GM12878 (cell line): ENCODE measurements around the gene C1QTNF5. TPM values are rescaled to one million over a fixed set of nuclear protein-coding genes. Genes with fewer than 3 reads are reported as not detected.

Source experiments
- ATAC-seq: fragments of 200-7000 bp; cut with Tn5 transposase; 3 replicates; pipeline ENCODE4 v1.9.1; 2020; ENCODE audit warnings: mild to moderate bottlenecking, moderate library complexity
- BruUV-seq: library from RNA; stranded (reverse); fragments of 400-500 nt; replicated peaks from 2 replicates; lab custom pipeline; 2021; lab: Mats Ljungman, UMichigan
- CTCF ChIA-PET: fragments of 300-600 bp; sonication (Branson Sonifier 250); formaldehyde crosslinking; extraction: SDS; loops from one replicate; lab custom pipeline; 2021; ENCODE audit warnings: inconsistent platforms; lab: Yijun Ruan, JAX
- POLR2A ChIA-PET: fragments of 350-600 bp; formaldehyde crosslinking; extraction: SDS; loops from one replicate; lab custom pipeline; 2021; ENCODE audit warnings: inconsistent platforms; lab: Charles Lee
- RAD21 ChIA-PET: fragments of 300-600 bp; sonication (Branson Sonifier 250); formaldehyde crosslinking; loops from one replicate; lab custom pipeline; 2023; ENCODE audit warnings: antibody characterized with exemption; ENCODE audit not compliant: unreplicated experiment; lab: Charles Lee
- SMC1A ChIA-PET: fragments of 300-600 bp; sonication (Branson Sonifier 250); formaldehyde crosslinking; loops from one replicate; lab custom pipeline; 2023; ENCODE audit not compliant: unreplicated experiment, uncharacterized antibody; lab: Charles Lee
- DNase-seq: peaks from one replicate; pipeline ENCODE4 v3.0.0-alpha.2; 2011; ENCODE audit warnings: low read depth, low spot score
- FAIRE-seq: peaks from 3 replicates; lab custom pipeline; 2011; peaks lifted over from hg19 to GRCh38; lab: Jason Lieb, UNC
- H2AFZ ChIP-seq: 2 replicates; pipeline ENCODE4 v1.6.0; 2011; ENCODE audit warnings: low read depth, low read length, control low read depth; ENCODE audit not compliant: control insufficient read depth
- H3K27ac ChIP-seq: 2 replicates; pipeline ENCODE4 v1.5.1; 2011; ENCODE audit warnings: control low read depth; ENCODE audit not compliant: control insufficient read depth, insufficient read depth
- H3K27me3 ChIP-seq, 2 experiments: replicated peaks in 1 of 2; 2 replicates each; pipeline versions ENCODE4 v1.6.0 to v1.6.1; 2011; ENCODE audit warnings: low read length in 1 of 2; ENCODE audit not compliant: control insufficient read depth in 2 of 2, insufficient read depth in 2 of 2
- H3K36me3 ChIP-seq, 2 experiments: 2 replicates each; pipeline ENCODE4 v1.5.1; 2011; ENCODE audit warnings: low read length in 1 of 2; ENCODE audit not compliant: control insufficient read depth in 2 of 2, insufficient read depth in 2 of 2
- H3K4me1 ChIP-seq: 2 replicates; pipeline ENCODE4 v1.6.1; 2011; ENCODE audit warnings: mild to moderate bottlenecking, low read length, moderate library complexity, mixed read lengths; ENCODE audit not compliant: control insufficient read depth, insufficient read depth
- H3K4me2 ChIP-seq: 2 replicates; pipeline ENCODE4 v1.6.0; 2011; ENCODE audit warnings: control low read depth; ENCODE audit not compliant: control insufficient read depth, insufficient read depth
- H3K4me3 ChIP-seq: fragments of 200-600 bp; sonication (generic); 2 replicates; pipeline ENCODE4 v1.5.1; 2016
- H3K79me2 ChIP-seq: 2 replicates; pipeline ENCODE4 v1.6.0; 2011; ENCODE audit warnings: low read length; ENCODE audit not compliant: control insufficient read depth, insufficient read depth
- H3K9ac ChIP-seq: 2 replicates; pipeline ENCODE4 v1.8.0; 2011; ENCODE audit warnings: low read length, control low read depth, mixed read lengths; ENCODE audit not compliant: control insufficient read depth, insufficient read depth
- H3K9me3 ChIP-seq: replicated peaks from 3 replicates; pipeline ENCODE4 v1.5.1; 2011; ENCODE audit warnings: mild to moderate bottlenecking, low read length; ENCODE audit not compliant: control insufficient read depth, insufficient read depth
- H4K20me1 ChIP-seq: 2 replicates; pipeline ENCODE4 v1.6.0; 2011; ENCODE audit not compliant: control insufficient read depth, insufficient read depth
- BCLAF1 ChIP-seq: fragments of 450-650 bp; IDR thresholded peaks from 2 replicates; pipeline ENCODE4 v1.6.1; 2017; ENCODE audit warnings: antibody characterized with exemption, mild to moderate bottlenecking, moderate library complexity
- BMI1 ChIP-seq: fragments of 450-650 bp; IDR thresholded peaks from 2 replicates; pipeline ENCODE4 v1.6.1; 2016; ENCODE audit warnings: mild to moderate bottlenecking, moderate library complexity, borderline replicate concordance
- CBX5 ChIP-seq: sonication (generic); IDR thresholded peaks from 2 replicates; pipeline ENCODE4 v1.6.1; 2016; ENCODE audit warnings: low read depth, moderate library complexity, mild to moderate bottlenecking, inconsistent platforms
- CHD1 ChIP-seq: IDR thresholded peaks from 2 replicates; pipeline ENCODE4 v1.6.1; 2012; ENCODE audit warnings: low read depth, low read length, improper control_type of control experiment
- DPF2 ChIP-seq: fragments of 450-650 bp; IDR thresholded peaks from 2 replicates; pipeline ENCODE4 v1.6.1; 2017; ENCODE audit warnings: mild to moderate bottlenecking
- RAD21 ChIP-seq: IDR thresholded peaks from 2 replicates; pipeline ENCODE4 v1.6.1; 2011; ENCODE audit warnings: mild to moderate bottlenecking, low read depth, low read length, moderate library complexity; ENCODE audit not compliant: insufficient read depth
- RBBP5 ChIP-seq: fragments of 200-600 bp; sonication (generic); conservative IDR thresholded peaks from 2 replicates; pipeline ENCODE4 v1.6.1; 2016
- RUNX3 ChIP-seq: IDR thresholded peaks from 2 replicates; pipeline ENCODE4 v1.6.1; 2012; ENCODE audit warnings: low read length, inconsistent platforms
- WGBS: methylation state at CpG from one replicate; pipeline ENCODE4 v1.1.6; 2016; ENCODE audit warnings: low lambda C conversion rate; ENCODE audit not compliant: insufficient replicate concordance, insufficient coverage; ENCODE audit errors: missing lambda C conversion rate; 5-methylcytosine and 5-hydroxymethylcytosine counted together
- in situ Hi-C: fragments of 300-500 bp; cut with MboI; formaldehyde crosslinking; loops from 9 replicates; pipeline ENCODE4 v1.14.3; 2018; ENCODE audit warnings: mixed read lengths
- intact Hi-C: fragments of 100-400 bp; cut with micrococcal nuclease; formaldehyde crosslinking; loops from one replicate; pipeline ENCODE4 v1.14.2; 2022; ENCODE audit not compliant: unreplicated experiment
- polyA plus RNA-seq, 11 experiments: library from polyadenylated mRNA; depleted of rRNA in 4 of 11; unstranded in 6 of 11; stranded (reverse) in 5 of 11; fragments of >200 nt; fragmentation: Nextera tagmentation in 4 of 11; fragmentation: Illumina TruSeq in 1 of 11; extraction: Ambion mirVana in 4 of 11; extraction: Trizol in 1 of 11; gene quantifications; 1 replicate in 1 of 11; 2 replicates in 10 of 11; pipeline versions ENCODE4 v1.2.1 to v1.2.3, GENCODE V29; 2011 to 2016; ENCODE audit warnings: inconsistent platforms in 2 of 11, missing spikeins in 2 of 11, low read depth in 1 of 11
- total RNA-seq, 4 experiments: library from RNA; depleted of rRNA in 3 of 4; stranded (reverse); fragments of >200 nt in 3 of 4; fragmentation: Illumina TruSeq in 1 of 4; extraction: Trizol in 1 of 4; gene quantifications; 2 replicates each; pipeline versions ENCODE4 v1.2.1 to v1.2.3, GENCODE V29; 2013 to 2021
- TF ChIP-seq, protein P1 (sequence below): fragments of 450-650 bp; IDR thresholded peaks from 2 replicates; pipeline ENCODE4 v1.6.1; 2017; ENCODE audit warnings: borderline replicate concordance

The C1QTNF5 gene
- total and polyA plus RNA-seq, 10 of the 15 experiments (the other 5 are each of a cell fraction or from before 2014, with no cell fraction given), result not detected

GRCh38 chr11:119377961-119378667 is 37.4 kb upstream of the C1QTNF5 start (continued):
- TF ChIP-seq, protein P1, sequence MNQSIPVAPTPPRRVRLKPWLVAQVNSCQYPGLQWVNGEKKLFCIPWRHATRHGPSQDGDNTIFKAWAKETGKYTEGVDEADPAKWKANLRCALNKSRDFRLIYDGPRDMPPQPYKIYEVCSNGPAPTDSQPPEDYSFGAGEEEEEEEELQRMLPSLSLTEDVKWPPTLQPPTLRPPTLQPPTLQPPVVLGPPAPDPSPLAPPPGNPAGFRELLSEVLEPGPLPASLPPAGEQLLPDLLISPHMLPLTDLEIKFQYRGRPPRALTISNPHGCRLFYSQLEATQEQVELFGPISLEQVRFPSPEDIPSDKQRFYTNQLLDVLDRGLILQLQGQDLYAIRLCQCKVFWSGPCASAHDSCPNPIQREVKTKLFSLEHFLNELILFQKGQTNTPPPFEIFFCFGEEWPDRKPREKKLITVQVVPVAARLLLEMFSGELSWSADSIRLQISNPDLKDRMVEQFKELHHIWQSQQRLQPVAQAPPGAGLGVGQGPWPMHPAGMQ, result no peak
- TF ChIP-seq CHD1, result no peak
- no peak for TF ChIP-seq RUNX3

- Histone ChIP-seq H2AFZ (no peak overlapping the region), H3K9ac (no peak overlapping the region), H3K4me1 (0 out of 2 replicates have a peak, but pooled peaks cover 3% of the 10 kb centered on the region), H3K4me3 (no peak overlapping the region), H3K9me3 (no peaks in the 10 kb centered on the region), H3K79me2 (no peaks in the 10 kb centered on the region), H3K27ac (no peak overlapping the region)
- in situ Hi-C loops, result no loop called here
- WGBS, result 36% methylated on average over 12 of the region's 12 CpGs
- ATAC-seq (no peak), DNase-seq (no peak), FAIRE-seq (no peak)
- ChIA-PET POLR2A (no interaction called here), SMC1A (interaction anchor here (1.3 kb wide), 1 partner anchor 9 kb away, joined by 5 read pairs; no protein-coding TSS in a partner anchor)
- BruUV-seq, result no TSS peak
- TF ChIP-seq RUNX3 (no peak), BCLAF1 (no peak), RBBP5 (no peak), CBX5 (no peak), RAD21 (no peak), BMI1 (no peak), DPF2 (no peak)
- TF ChIP-seq, all 136 proteins: peak for 0
- Histone ChIP-seq H3K27me3 (peaks cover 0 to 8% of the 10 kb centered on the region in 2 experiments; a peak in 3 of 4 replicates), H3K4me2 (no peak overlapping the region), H3K36me3 (no peaks in the 10 kb centered on the region), H4K20me1 (no peaks in the 10 kb centered on the region)
- intact Hi-C loops, result no loop called here
- ChIA-PET RAD21 (interaction anchor here (2.1 to 5.1 kb wide), 4 partner anchors 10 to 97 kb away, joined by 6 to 47 read pairs (median 15); no protein-coding TSS in a partner anchor), CTCF (interaction anchor here (1.0 to 17.9 kb wide), 4 partner anchors 20 to 98 kb away, joined by 3 to 183 read pairs (median 7); no protein-coding TSS in a partner anchor)
Measured at GRCh38 chr11:119377112-119377901, 36.6 kb upstream of the C1QTNF5 start.
